Hematopoietic multipotent progenitor cell (in vitro differentiated cells): ENCODE results near the gene ADAMTS8. TPM values are rescaled to one million over a fixed set of nuclear protein-coding genes. Genes with fewer than 3 reads are reported as not detected.

Experiments
- DNase-seq, 3 donors: peaks; one replicate each; pipeline ENCODE4 v3.0.0-alpha.2; 2011 to 2015; ENCODE audit warnings: low read depth in 2 of 3, low spot score in 2 of 3
- total RNA-seq: library from RNA; depleted of rRNA; stranded (reverse); fragments of >200 nt; gene quantifications from one replicate; pipeline ENCODE4 v1.2.3, GENCODE V29; 2012

ADAMTS8 gene
- total RNA-seq, 1 donor, result not detected

DNA sequence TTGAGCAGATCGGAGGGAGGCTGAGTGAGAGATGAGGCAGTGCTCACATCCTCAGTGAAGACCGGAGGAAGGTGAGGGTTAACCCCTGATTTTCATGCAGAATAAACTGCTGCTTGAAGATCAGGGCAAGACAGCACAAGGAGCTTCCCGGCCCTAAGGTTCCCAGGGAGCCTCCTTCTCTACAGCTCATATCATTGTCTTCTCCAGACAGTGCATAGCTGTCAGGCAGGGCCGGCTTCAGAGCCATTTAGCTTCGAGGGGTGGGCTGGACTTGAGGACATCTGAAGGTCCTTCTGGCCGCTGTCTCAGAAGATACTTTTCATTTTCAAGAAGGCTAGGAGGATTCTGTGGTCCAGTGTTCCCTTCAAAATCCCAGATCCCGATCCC is 7.2 kb downstream of the ADAMTS8 start:
- DNase-seq, result no peak

DNA sequence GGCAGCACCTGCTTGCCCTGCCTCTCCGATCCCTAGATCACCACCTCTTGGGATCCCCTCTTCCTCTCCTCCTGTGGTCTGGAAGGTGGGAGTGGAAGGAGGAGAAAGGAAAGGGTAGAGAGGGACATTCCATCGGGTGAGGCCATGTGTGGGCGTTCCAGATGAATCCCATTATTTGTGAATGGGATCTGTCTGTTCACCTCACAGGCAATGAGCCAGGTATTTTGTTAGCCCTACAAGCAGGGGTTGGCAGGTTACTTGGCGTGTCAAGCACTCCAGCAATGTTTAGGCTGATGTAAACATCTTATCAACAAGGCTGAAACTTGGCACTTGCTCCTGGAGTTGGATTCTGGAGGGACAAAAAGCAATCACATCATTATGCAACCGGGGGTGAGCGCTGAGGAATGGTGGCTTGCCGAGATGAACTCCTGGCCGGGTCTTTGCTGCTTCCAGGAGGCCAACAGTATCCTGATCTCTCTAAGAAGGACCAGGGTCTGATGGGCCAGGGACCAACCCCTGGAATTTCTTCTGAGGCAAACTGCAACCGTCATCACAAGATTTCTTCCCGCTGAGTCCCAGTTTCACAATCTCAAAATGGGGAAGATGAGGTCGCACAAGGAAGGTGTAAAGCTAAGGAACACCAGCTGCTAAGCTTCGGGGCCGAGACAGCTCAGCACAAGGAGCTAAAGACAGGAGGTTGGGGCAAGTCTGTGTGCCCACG is 7.8 kb downstream of the ADAMTS8 start:
- no peak for DNase-seq

DNA sequence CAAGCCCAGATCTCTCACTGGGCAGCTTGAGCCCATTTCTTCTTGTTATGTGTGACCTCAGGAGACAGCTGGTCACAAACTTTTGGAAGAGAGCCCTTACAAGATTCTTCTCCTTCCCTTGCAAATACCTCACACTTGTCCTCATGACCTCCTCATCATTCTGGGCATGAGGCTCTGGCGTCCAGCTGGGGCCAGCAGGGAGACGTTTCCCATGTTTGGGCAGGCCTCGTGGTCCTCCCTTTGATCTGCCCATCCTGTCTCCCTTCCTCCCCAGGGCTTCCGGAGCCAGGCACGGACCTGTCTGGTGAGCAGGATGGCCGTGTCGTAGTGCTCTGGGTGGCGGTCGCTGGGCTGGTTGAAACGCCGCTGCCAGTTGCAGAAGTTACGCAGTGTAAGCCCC is 9.7 kb downstream of the ADAMTS8 start:
- no peak for DNase-seq

- no peak for DNase-seq
Observed at GRCh38 chr11:130418210-130418609, 10.2 kb downstream of the ADAMTS8 start.

DNA sequence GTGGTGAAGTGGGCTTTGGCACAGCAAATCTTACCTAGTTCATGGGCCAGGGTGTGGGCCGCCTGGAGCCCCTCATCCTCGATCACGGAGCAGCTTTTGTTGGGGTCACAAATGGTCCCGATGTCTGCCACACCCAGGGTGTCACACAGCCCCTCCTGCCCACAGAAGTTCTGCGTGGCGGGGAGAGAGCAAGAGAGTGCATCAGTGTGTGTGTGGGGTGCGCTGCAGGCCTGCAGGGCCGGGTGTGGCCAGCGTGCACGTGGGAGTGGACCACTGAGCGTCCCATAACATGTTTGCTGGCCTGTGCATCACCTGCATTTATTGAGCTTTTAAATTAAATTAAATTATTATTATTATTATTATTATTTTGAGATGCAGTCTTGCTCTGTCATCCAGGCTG is 11.5 kb downstream of the ADAMTS8 start:
- DNase-seq, result no peak

GRCh38 chr11:130416530-130416882 is 11.9 kb downstream of the ADAMTS8 start:
- no peak for DNase-seq

GRCh38 chr11:130415731-130416529 is 12.5 kb downstream of the ADAMTS8 start:
- DNase-seq, result no peak

DNA sequence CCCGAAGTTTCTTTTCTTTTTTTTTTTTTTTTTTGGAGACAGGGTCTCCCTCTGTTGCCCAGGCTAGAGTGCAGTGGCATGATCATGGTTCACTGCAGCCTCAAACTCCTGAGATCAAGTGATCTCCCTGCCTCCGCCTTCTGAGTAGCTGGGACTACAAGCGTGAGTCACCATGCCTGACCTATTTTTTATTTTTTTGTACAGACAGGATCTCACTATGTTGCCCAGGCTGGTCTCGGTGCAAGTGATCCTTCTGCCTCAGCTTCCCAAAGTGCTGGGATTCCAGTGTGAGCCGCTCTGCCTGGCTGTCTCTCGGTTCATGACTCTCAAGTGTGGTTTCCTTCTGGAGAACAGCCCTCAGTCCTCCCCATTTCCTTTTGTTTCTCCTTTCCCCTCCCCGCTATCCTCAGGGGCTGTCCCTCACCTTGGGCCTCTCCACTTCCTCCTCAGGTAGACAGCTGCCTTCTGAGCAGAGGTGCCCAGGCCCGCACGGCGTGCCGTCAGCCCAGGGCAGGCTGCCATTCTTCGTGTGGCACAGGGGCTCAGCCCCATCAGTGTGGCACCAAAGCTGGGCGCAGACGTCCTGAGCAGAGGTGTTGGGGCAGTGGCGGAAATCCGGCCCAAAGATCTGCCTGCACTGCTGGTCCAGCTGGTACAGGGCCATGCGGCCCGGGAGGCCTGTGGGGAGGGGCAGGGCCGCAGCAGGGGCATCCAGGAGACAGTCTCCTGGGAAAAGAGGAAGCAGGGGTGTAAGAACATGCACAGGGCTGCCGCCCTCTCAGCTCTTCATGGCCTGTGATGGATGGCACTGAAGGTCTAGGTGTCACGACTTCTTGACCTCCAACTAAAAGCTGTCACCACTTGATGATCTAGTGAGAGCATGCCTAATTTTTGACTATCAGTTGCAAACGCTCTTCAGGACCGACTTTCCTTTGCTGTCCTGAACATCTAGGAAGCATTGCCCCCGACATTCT is 14.0 kb downstream of the ADAMTS8 start:
- DNase-seq, result no peak

DNA sequence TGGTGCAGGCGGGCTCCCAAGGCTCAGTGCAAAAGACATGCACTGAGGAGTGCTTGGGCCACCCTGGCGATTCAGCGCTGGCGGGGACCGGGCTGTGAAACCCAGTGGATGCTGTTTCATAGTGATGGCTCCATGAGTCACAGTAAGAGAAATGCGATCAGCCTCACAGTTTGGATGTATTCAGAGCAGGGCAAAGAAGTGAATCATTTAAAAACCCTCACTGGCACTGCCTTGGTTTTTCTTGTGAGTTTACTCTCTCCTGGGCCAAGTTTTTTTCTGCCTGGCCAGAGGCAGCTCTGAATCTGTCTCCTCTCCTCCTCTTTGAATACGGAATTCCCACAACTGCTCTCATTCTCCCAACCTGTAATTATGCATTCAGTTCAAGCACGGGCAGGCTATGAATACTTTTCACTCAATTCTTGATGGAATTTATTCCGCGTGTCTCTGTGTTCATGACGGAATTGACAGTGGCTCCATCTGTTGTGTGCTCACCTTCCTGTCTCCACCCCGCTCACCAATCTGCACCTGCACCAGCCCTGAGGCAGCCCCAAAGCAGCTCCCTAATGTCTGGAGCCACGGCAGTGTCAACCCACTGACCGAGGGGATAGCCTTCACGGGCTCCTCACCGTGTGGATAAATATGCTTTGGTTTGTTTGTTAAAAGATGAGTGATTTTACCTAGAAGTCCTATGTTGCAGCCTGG is 14.9 kb downstream of the ADAMTS8 start:
- no peak for DNase-seq

GRCh38 chr11:130411223-130411622 is 17.2 kb downstream of the ADAMTS8 start:
- no peak for DNase-seq

DNA sequence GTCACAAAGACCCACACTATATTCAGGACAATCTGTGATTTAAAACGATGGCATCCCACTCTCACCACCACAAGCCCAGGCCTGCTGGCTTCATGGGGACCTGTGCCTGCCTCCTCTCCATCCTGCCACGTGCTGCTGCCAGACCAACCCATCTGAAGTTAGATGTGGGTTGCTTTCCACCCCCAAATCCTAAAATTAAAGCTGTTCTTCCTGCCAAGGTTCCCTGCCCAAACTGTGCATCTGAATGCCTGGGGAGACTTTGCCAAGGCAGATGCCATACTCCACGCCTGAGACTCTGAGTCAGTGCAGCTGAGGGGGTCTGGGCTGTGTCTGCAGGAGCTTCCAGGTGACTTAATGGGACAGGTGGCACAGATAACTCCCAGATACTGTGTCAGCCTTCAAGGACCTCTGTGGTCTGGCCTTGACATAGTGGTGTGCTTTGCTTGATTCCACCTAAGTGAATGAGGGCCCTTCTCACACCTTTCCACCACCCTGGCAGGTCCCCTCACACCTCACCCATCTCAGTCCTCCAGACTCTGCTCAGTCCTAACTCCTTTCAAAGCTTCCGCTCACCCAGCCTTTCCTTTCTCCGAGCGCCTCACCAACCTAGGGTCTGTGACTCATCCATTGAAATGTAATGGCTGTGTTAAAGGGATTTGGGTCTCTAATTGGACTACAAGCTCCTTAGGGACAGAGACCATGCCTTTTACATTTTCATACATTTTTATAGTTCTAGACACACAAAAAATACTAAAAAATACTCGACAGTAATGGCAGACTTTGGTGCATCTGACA is 18.6 kb downstream of the ADAMTS8 start:
- no peak for DNase-seq

- DNase-seq, result no peak
Observed at GRCh38 chr11:130408901-130409300, 19.5 kb downstream of the ADAMTS8 start.

GRCh38 chr11:130408401-130408890 is 20.0 kb downstream of the ADAMTS8 start:
- DNase-seq, result no peak

DNA sequence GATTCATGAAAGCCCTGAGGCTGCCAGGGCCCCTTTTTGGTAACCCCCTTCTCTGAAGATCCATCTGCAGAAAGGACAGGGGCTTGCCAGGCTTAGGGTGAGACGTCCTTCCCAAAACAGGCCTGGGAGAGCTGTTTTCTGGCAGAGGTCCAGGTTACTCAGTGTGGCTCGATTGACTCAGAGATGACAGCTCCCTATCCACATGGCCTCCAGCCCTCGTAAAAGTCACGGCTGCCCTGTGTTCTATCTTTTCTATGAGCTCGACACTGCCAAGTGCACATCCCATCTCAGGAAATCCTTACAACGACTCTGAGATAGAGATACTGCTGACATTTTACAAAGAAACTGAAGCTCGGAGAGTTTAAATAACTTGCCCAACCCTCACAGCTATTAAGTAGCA is 20.4 kb downstream of the ADAMTS8 start:
- DNase-seq, result no peak

DNA sequence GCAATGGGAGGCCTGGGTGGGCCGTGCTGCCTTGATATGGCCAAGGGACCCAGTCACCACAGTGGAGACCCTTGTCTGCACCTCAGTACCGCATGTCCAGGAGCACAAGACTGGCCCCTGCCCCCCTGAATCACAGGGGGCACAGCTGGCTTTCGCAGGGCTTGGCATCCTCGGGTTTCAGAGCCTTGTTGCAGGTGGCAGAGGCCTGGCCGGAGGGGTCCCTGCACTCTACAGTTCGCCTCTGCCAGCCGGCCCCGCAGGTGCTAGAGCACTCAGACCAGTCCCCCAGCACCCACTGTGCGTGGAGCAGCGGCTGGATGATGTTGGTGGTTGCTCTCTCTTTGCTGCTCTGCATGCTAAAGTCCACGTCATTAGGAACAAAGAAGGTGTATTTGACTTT is 23.0 kb downstream of the ADAMTS8 start:
- no peak for DNase-seq

GRCh38 chr11:130404727-130405126 is 23.7 kb downstream of the ADAMTS8 start:
- no peak for DNase-seq

GRCh38 chr11:130403967-130404366 is 24.4 kb downstream of the ADAMTS8 start:
- no peak for DNase-seq

DNA sequence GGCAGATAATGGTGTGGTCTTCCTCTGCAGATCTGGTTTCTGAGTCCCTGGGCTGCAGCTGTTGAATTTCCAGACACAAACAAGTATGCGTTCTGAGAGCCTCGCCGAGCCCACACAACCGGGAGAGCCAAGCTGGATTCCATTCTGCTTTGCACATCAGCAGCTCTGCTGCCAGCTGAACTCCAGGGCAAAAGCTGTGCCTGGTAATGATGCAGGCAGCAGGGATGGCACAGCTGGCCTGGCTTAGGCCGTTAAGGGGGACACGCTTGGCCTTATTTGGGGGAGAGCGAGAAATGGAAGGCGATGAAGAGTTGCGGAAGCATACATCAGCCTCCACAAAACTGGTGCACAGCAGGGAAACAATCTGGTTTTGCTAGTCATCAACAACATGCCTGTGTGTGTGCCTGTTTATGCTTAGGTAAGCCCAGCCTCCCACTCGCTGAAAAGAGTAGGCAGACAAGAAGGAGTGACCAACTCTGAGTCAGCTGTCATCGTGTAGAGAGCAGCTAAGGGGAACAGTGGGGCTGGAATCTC is 25.1 kb downstream of the ADAMTS8 start:
- DNase-seq, result no peak

DNA sequence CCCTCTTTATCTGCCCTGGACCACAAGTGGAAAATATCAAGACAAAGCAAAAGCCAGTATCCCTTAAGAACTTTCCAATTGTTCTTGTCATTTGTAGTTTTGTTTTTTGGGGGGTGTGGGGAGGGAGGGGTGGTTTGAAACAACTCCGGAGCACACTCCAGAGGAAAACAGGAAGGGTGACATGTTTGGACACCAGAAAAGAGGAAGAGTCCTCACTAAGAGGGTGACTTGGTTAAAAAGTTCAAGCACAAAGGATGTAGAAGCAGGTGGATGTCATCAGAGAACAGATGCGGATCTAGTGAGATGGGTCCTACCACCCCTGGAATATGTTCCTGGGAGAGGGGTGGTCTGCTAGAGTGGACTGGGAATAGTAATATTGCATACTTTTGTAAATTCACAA is 25.8 kb downstream of the ADAMTS8 start:
- DNase-seq, result no peak
